Esophagus squamous epithelium (tissue), 4 donors: ENCODE measurements around the gene ITM2C.

Experiments
- CTCF ChIP-seq, 6 experiments: fragments of 450-650 bp in 4 of 6; fragments of 200-600 bp in 2 of 6; sonication (generic) in 2 of 6; IDR thresholded peaks; one replicate each; pipeline ENCODE4 v1.5.1; 2016 to 2019; ENCODE audit warnings: antibody characterized with exemption in 6 of 6, mild to moderate bottlenecking in 4 of 6, moderate library complexity in 4 of 6
- POLR2A ChIP-seq, 4 donors: fragments of 450-650 bp; IDR thresholded peaks; one replicate each; pipeline ENCODE4 v1.6.1; 2017; ENCODE audit warnings: antibody characterized with exemption in 4 of 4, mild to moderate bottlenecking in 4 of 4, moderate library complexity in 3 of 4

DNA sequence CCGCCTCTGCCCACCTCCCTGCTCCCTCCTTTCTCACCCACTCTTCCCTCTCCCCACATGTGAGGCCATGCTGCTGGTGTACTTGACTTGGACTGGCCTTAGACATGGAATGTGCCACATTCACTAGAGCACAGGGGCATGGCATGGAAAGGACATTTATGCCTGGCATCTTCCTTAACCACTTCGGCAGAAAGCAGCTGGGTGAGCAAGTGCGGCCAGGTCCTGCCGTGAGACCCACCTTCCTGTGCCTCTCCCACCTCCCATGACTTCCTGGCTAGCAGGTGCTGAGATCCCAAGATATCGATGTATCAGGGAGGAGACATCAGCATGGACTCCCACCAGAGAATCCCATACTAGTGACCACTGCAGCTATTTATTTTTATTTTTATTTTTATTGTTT, 47.3 kb downstream of the ITM2C start:
- TF ChIP-seq CTCF (IDR thresholded peaks at IDR 0.05) (no peak), POLR2A (IDR thresholded peaks at IDR 0.05) (no peak)
